AG04449 (cell line): ENCODE data around the gene PDZRN4.
"Not testable (repeated sequence)": the region's sequence is repeated elsewhere in the genome, so short reads cannot be mapped to it uniquely, and the experiment has no call there.

Source experiments
- CTCF ChIA-PET: fragments of 350-600 bp; formaldehyde crosslinking; extraction: SDS; loops from one replicate; lab custom pipeline; 2021; ENCODE audit warnings: antibody characterized with exemption; lab: Yijun Ruan, JAX
- POLR2A ChIA-PET: fragments of 400-600, 350-600 bp; formaldehyde crosslinking; extraction: SDS; loops from one replicate; lab custom pipeline; 2020; ENCODE audit warnings: antibody characterized with exemption, inconsistent platforms; lab: Yijun Ruan, JAX
- DNase-seq: peaks from one replicate; pipeline ENCODE4 v3.0.0-alpha.2; 2010; ENCODE audit warnings: low read depth, low spot score
- H3K4me3 ChIP-seq: 2 replicates; pipeline ENCODE4 v1.5.1; 2011; ENCODE audit warnings: low read depth, mild to moderate bottlenecking, control low read depth, low read length
- TF ChIP-seq, protein P1 (sequence below): IDR thresholded peaks from one replicate; pipeline ENCODE4 v1.5.1; 2011; ENCODE audit warnings: mild to moderate bottlenecking, moderate library complexity, low read length, control low read depth, inconsistent platforms; ENCODE audit not compliant: insufficient read depth; ENCODE audit errors: missing control alignments

PDZRN4 gene

DNA sequence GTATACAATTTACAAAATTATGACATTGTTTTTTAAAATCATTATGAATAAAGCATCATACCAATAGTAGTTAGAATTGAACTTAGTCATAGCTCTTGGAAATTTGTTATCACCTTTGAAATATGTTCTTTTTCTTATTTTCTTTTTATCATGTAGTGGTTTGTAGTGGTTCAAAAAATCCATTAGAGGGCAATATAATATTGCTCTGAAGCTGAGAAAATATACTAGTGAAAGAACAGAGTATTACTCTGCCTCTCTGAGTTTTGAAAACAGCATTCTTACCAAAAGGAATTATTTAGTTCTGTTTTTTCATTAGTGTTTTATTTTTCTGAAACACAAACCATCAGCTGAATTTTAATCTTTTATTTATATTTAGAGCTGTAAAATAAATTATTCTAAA lies 76.2 kb downstream of the PDZRN4 start:
- no peak for DNase-seq
- ChIA-PET POLR2A (no interaction called here), CTCF (interaction anchor here (1.0 to 3.9 kb wide), 5 partner anchors 12 to 1107 kb away, joined by 3 to 27 read pairs (median 4); no protein-coding TSS in a partner anchor)
- TF ChIP-seq, protein P1, sequence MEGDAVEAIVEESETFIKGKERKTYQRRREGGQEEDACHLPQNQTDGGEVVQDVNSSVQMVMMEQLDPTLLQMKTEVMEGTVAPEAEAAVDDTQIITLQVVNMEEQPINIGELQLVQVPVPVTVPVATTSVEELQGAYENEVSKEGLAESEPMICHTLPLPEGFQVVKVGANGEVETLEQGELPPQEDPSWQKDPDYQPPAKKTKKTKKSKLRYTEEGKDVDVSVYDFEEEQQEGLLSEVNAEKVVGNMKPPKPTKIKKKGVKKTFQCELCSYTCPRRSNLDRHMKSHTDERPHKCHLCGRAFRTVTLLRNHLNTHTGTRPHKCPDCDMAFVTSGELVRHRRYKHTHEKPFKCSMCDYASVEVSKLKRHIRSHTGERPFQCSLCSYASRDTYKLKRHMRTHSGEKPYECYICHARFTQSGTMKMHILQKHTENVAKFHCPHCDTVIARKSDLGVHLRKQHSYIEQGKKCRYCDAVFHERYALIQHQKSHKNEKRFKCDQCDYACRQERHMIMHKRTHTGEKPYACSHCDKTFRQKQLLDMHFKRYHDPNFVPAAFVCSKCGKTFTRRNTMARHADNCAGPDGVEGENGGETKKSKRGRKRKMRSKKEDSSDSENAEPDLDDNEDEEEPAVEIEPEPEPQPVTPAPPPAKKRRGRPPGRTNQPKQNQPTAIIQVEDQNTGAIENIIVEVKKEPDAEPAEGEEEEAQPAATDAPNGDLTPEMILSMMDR, result no peak
- H3K4me3 ChIP-seq, result no peak overlapping the region

- no peak for DNase-seq
- H3K4me3 ChIP-seq, result no peak overlapping the region
- TF ChIP-seq, protein P1, result no peak
- CTCF ChIA-PET, result interaction anchor here (1.0 to 1.3 kb wide), 2 partner anchors 8 to 755 kb away, joined by 3 read pairs; no protein-coding TSS in a partner anchor
- POLR2A ChIA-PET, result no interaction called here
Observed at GRCh38 chr12:41269056-41269455, 80.9 kb downstream of the PDZRN4 start.

DNA sequence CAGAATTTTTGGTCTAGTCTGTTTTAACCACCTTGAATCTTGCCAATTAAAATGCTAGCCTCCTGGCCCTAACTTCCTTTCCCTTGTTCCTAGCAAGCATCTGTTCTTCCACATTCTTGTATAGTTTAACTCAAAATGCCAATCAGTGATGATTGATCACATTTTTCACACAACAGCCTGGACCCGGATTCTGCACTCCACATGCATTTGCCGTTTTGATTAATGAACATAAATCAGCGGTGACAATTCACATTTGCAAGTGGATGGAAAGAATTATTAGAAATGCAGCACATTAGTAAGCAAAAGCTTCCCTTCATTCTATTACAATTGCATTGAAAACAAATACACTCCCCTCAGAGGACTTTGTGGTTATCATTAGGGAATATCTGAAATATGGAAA lies 83.4 kb downstream of the PDZRN4 start:
- TF ChIP-seq, protein P1, result no peak
- no peak for DNase-seq
- no peak overlapping the region for H3K4me3 ChIP-seq
- POLR2A ChIA-PET, result no interaction called here
- CTCF ChIA-PET, result interaction anchor here (1.2 kb wide), 1 partner anchor 753 kb away, joined by 4 read pairs; no protein-coding TSS in a partner anchor

GRCh38 chr12:41274643-41275042 lies 86.5 kb downstream of the PDZRN4 start:
- ChIA-PET CTCF (interaction anchor here (5.0 to 9.1 kb wide), 2 partner anchors 10 to 749 kb away, joined by 27 to 180 read pairs; no protein-coding TSS in a partner anchor), POLR2A (no interaction called here)
- no peak for DNase-seq
- TF ChIP-seq, protein P1, result no peak
- H3K4me3 ChIP-seq, result no peak overlapping the region

DNA sequence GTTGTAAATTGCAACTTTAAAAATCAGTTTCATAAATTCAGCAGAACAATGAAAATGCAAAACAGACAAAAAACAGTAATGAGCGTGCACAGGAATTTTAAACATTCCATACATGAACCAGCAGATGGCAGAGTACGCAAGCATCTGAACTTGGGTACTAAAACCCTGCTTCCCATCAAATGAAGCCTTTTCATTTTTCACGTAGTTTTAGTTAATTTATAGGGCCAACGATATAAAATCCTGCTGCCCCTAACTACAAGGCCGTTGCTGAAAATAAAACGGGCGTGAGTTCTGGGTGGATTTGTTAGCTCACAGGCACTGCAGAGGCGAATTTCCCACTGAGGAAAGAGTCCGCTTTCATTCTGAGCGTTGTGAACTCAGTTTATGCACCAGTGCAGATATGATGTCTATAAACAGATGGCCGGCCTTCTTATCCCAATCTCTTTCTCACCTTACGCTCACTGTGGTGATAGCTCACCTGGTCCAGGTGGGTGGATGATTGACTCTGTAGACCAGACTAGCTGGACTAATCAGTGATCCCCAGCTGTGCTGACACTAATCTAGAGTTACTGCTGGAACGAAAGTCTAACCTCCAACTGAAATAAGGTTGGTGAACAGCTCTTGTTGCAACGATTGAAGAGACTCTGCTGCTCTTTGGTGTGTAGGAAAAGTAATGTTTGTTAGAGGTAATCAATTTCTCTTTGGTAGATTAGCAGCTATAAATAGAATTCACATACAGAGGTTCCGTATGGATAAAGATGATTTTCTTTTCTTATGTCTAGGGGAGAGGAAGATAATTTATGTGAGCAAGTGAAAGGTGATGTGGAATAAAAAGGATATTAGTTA lies 89.2 kb downstream of the PDZRN4 start:
- ChIA-PET CTCF (interaction anchor here (0.9 to 9.1 kb wide), 14 partner anchors 8 to 831 kb away, joined by 3 to 180 read pairs (median 4); no protein-coding TSS in a partner anchor), POLR2A (no interaction called here)
- TF ChIP-seq, protein P1, result peak; percentile 49
- DNase-seq, result peak; percentile 5
- no peak overlapping the region for H3K4me3 ChIP-seq

DNA sequence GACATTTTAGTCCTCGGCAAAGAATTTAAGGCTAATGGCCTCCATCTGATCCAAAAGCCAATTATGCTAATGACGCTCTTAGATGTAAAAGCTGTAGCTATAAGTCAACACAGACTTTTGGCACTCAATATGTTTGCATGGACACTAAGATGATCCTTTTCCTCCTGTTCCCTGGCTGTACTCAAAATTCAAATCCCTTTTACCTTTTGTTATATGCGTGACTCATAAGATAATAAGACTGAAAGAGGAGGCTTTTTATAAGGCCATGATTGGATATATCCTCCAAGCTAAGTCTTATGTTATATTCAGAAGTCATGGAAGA lies 89.8 kb downstream of the PDZRN4 start:
- ChIA-PET POLR2A (no interaction called here), CTCF (interaction anchor here (1.0 to 9.1 kb wide), 12 partner anchors 9 to 830 kb away, joined by 3 to 180 read pairs (median 6); no protein-coding TSS in a partner anchor)
- TF ChIP-seq, protein P1, result no peak
- no peak for DNase-seq
- no peak overlapping the region for H3K4me3 ChIP-seq

- CTCF ChIA-PET, result interaction anchor here (9.1 kb wide), 1 partner anchor 743 kb away, joined by 180 read pairs; no protein-coding TSS in a partner anchor
- POLR2A ChIA-PET, DNase-seq, H3K4me3 ChIP-seq: not testable (repeated sequence)
Observed at GRCh38 chr12:41280341-41281095, 92.4 kb downstream of the PDZRN4 start.

GRCh38 chr12:41285470-41285869 lies 97.3 kb downstream of the PDZRN4 start:
- H3K4me3 ChIP-seq, DNase-seq, CTCF ChIA-PET, POLR2A ChIA-PET: not testable (repeated sequence)
